NB4 (cell line): ENCODE measurements around the gene LETMD1.

ENCODE experiments used
- DNase-seq: peaks from one replicate; pipeline ENCODE4 v3.0.0; 2010; ENCODE audit warnings: low read depth
- H3K4me3 ChIP-seq: one replicate; pipeline ENCODE4 v1.5.1; 2011; ENCODE audit warnings: mild to moderate bottlenecking, low read depth, low read length, moderate library complexity
- CTCF ChIP-seq: IDR thresholded peaks from one replicate; pipeline ENCODE4 v1.5.1; 2012; ENCODE audit warnings: low read depth, low read length
- MAX ChIP-seq: IDR thresholded peaks from 2 replicates; pipeline ENCODE4 v1.6.1; 2011; ENCODE audit warnings: low read depth, low read length
- MYC ChIP-seq: IDR thresholded peaks from 2 replicates; pipeline ENCODE4 v1.6.1; 2011; ENCODE audit warnings: low read depth, low read length
- POLR2A ChIP-seq: IDR thresholded peaks from 2 replicates; pipeline ENCODE4 v1.6.1; 2011; ENCODE audit warnings: mild to moderate bottlenecking; ENCODE audit not compliant: insufficient read length; ENCODE audit errors: extremely low read depth

LETMD1 gene

DNA sequence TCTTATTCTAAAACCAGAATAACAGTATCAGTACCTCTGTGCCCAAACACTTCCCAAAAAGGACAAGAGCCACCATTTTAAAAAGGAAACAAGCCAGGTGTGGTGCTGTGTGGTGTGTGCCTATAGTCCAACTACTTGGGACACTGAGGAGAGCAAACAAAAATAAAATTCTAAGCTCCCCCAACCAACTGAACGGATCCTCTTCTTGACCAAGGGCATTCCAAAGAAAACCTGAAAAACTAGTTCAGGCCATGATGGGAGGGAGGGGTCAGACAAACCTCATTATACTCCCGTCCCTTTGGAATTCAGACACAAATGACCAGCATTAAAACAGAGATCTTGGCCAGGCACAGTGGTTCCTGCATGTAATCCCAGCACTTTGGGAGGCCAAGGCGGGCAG lies 42.5 kb upstream of the LETMD1 start:
- H3K4me3 ChIP-seq: no peak overlapping the region
- DNase-seq: no peak
- TF ChIP-seq POLR2A (no peak), MYC (no peak), MAX (no peak), CTCF (no peak)

DNA sequence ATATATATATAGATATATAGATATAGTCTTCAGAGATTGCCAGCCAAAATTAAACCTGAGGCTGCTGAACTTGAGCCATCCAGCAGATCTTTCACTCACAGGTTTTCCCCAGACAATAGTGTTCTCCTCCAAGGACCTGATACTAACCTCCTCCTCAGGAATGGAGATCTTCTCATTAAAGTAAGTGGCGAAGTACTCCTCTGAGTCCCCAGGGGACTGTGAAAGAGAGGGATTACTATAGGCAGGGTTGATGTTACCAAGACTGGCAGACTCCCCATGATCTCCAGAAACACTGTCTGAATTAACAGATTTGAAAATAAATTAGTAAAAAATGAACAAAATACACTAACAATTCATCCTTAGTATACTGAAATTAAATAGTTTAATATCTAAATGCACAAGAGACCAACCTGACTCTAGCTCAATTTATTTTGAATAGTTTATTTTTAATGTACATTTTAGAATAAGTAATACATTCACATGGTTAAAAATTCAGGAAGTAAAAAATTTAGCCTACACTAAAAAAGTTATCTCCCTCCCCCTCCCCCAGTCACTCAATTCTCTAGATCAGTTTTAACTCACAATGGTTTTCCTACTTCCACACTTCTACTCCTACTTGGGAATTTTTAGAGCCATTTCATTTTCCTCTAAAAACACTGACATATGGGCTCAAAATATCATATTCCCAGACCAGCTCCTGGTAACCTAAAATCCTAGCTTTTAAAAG lies 39.6 kb upstream of the LETMD1 start:
- TF ChIP-seq MAX: no peak
- TF ChIP-seq POLR2A: no peak
- no peak for TF ChIP-seq MYC
- TF ChIP-seq CTCF: no peak
- H3K4me3 ChIP-seq: no peak overlapping the region
- DNase-seq: no peak

GRCh38 chr12:51009056-51009440 lies 39.1 kb upstream of the LETMD1 start:
- H3K4me3 ChIP-seq: no peak overlapping the region
- peak; percentile 26 for DNase-seq
- no peak for TF ChIP-seq CTCF
- TF ChIP-seq MAX: no peak
- TF ChIP-seq MYC: no peak
- TF ChIP-seq POLR2A: no peak

DNA sequence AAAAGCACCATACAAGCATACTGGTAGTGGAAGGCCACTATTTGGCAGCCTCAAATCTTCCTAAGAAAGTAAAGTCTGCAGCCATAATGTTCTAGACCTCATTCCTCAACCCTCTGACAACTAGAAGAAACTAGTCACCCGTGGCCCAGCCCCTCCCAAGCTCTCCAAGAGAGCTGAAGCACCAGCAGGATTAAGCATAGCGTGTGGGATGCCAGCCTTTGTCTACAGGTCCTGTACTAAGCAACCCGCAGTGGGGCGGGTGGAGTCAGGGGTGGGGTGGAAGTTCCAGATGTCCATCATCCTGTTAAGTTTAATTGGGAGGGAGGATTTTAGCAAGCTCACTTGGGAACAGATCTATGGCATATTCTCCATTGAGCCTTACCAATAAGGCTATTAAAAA lies 36.2 kb upstream of the LETMD1 start:
- H3K4me3 ChIP-seq: no peak overlapping the region
- TF ChIP-seq MAX (no peak), MYC (no peak), CTCF (no peak), POLR2A (no peak)
- DNase-seq: no peak

DNA sequence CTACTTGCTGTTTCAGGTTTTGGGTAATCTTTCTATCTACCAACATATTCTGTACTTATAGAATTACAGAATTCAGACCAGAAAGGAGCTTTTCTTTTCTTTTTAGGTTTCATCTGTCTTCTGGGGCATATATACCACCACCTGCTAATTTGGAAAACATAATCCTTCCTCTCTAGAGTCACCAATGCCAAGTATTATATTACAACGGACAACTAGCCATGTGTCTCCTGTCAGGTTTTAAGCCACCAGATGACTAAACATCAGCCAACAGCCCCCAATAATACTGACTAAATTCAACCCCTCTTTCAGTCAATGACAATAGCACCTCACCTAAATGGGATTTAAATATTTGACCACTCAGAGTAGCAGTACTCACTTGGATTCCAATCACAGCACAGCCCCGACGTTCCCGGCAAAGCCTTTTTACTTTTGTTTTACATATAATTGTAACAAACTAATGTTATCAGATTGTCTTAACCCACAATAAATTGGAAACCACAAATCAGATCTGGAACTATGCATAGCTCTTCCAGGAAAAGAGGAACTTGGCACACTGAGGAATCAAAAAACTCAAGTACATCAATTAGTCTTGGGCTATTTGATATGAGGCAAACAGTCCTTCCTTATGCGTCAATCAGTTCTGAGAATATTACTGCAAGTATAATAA lies 35.4 kb upstream of the LETMD1 start:
- DNase-seq: no peak
- TF ChIP-seq MYC (no peak), MAX (no peak), CTCF (no peak), POLR2A (no peak)
- no peak overlapping the region for H3K4me3 ChIP-seq
